HFF-Myc (cell line): Measurements from ENCODE around the gene SMIM44.

Experiments used
- DNase-seq: peaks from one replicate; pipeline ENCODE4 v3.0.0-alpha.2; 2011; ENCODE audit warnings: low read depth; ENCODE audit errors: extremely low read depth
- H3K4me3 ChIP-seq: replicated peaks from 2 replicates; pipeline ENCODE4 v1.5.1; 2011; ENCODE audit warnings: low read depth, mild to moderate bottlenecking, control low read depth, low read length
- TF ChIP-seq, protein P1 (sequence below): IDR thresholded peaks from 2 replicates; pipeline ENCODE4 v1.5.1; 2012; ENCODE audit warnings: mild to moderate bottlenecking, low read depth, low read length, control low read depth; ENCODE audit errors: missing control alignments

The SMIM44 gene

DNA sequence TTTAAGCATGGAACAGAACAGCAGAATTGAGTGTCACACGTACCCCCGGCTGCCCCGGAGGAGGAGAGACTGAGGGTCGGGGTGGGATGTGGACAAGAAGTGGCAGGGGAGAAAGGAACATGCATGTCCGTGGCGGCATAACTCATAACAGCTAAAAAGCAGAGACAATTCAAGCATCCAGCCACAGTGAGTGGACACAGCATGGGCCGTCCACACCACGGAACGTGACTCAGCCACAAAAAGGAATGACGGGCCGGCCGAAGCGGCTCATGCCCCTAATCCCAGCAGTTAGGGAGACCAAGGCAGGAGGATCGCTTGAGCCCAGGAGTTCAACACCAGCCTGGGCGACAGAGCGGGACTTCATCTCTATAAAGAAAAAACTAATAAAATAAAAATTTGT, 9.7 kb upstream of the SMIM44 start:
- no peak overlapping the region for H3K4me3 ChIP-seq
- TF ChIP-seq, protein P1, sequence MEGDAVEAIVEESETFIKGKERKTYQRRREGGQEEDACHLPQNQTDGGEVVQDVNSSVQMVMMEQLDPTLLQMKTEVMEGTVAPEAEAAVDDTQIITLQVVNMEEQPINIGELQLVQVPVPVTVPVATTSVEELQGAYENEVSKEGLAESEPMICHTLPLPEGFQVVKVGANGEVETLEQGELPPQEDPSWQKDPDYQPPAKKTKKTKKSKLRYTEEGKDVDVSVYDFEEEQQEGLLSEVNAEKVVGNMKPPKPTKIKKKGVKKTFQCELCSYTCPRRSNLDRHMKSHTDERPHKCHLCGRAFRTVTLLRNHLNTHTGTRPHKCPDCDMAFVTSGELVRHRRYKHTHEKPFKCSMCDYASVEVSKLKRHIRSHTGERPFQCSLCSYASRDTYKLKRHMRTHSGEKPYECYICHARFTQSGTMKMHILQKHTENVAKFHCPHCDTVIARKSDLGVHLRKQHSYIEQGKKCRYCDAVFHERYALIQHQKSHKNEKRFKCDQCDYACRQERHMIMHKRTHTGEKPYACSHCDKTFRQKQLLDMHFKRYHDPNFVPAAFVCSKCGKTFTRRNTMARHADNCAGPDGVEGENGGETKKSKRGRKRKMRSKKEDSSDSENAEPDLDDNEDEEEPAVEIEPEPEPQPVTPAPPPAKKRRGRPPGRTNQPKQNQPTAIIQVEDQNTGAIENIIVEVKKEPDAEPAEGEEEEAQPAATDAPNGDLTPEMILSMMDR, result no peak
- no peak for DNase-seq

DNA sequence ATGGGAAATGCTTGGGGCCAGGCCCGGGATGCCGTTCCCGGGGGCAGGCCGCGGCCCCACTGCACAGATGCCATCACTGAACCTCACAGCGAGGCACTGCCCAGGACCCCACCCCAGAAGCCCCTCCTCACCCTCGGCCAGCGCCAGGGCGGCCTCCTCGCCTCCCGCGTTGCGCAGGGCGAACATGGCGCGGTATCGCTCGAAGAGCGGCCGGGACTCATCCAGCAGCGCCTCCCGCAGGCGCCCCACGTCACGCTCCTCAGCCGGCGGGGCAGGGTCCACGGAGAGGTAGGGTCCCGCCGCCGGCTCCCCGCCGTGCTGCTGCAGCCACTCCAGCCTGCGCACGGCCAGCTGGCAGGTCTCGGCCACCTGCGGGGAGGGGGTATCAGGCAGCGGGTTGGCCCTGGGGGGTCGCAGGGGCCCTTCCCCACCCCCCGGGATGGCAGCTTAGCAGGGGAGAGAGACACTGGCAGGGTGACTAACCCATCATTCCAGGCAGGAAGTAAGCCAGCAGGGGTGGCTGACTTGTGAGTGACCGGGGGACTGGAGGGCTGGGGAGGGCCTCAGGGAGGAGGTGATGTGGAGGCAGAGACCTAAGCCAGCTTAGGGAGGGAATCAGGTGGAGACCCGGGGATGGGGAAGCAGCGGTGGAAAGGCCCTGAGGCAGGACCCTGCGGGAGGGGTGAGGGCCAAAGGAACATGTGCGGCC, 9.0 kb upstream of the SMIM44 start:
- no peak for DNase-seq
- no peak overlapping the region for H3K4me3 ChIP-seq
- TF ChIP-seq, protein P1, result no peak

DNA sequence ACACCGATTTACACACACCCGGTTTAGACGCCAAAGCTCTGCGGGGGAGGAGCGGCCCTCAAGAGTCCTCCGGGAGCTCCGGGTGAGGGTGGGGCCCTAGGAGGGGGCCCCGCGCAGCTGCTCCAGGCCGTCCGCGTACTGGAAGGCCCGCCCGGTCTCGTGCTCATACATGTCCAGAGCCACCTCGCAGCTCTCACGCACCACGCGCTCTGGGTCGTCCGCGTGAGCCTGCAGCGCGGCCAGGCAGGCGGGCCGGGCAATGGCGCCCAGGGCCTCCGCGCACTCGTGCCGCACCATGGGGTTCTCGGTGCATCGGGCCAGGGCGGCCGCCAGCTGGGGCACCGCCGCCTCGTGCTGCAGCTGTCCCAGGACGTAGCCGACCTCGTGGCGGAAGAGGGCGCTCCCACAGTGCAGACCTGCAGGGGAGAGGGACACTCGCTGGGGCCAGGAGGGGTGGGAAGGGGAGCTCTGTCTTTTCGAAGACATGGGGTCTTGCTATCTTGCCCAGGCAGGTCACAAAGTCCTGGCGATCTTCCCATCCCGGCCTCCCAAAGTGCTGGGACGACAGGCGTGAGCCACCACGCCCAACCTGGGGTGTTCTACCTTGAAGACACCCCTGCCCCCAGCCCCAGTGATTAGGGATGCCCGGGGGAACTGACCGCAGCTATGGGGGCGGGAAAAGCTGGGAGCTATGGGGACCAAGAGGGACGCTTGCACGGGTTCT, 8.3 kb upstream of the SMIM44 start:
- no peak overlapping the region for H3K4me3 ChIP-seq
- no peak for DNase-seq
- TF ChIP-seq, protein P1, result no peak

DNA sequence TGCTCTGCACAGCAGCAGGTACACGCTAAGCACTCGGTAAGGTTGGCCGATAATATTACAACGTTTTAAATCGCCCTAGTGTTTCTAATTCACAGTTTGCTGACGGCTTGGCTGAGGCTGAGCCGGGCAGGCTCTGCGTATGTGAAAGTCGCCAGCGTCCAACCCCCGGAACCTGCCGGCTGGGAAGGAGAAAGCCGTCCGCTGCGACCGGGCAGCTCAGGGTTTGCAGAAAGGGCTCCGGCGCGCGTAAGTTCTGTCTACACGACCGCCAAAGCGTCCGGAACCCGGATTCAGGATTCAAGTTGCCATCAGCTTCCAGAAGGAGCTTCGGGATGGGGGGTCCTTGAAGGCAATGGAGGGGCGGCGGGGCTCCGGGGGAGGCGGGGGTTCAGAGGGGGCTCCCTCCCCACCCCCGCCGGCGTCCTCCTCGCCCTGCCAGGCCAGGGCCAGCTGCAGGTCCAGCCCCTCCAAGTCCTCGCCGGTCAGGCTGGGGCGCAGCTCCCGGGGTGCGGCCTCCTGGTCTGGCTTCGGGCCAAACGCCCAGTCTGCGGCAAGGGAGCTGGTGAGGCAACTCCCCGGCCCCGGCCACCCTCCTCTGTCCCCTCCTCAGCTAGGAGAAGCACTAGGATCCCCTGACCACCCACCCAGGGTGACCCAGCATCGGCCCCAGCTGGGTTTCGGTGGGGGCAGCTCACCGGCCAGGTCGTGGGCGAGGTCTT, 575 bp downstream of the SMIM44 start:
- no peak for DNase-seq
- TF ChIP-seq, protein P1, result no peak
- no peak overlapping the region for H3K4me3 ChIP-seq

DNA sequence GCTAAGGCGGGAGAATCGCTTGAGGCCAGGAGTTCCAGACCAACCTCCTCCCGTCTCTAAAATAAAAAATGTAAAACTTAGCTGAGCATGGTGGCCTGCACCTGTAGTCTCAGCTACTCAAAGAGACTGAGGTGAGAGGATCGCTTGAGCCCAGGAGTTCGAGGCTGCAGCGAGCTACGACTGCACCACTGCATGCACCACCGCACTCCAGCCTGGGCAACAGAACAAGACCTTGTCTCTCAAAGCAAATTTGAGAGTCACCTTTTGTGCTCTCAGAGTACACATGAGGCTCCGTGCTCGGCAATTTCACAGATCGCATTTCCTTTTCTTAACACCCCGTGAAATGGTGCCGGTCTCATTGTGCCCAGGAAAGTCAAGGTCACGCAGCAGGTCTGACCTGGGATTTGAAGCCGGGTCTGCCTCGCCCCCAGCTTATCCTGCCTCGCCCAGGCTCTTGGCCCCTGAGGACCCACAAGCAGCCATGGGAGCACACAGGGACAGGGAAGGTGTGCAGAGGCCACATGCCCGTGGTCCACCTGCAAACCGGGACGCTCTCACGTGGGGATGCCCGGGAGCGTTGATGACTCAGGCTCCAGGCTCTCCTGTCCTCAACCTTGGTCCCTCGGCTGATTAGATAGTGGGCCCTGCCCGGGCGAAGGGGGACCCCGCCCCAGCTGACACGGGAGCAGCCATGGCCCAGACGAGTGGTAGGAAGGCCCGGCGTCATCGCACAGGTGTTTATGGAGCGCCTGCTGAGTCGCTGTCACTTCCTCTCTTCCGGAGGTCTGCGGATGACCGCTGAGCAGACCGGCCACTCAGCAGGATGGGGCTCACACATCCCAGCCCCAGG, 1.8 kb downstream of the SMIM44 start:
- DNase-seq, result no peak
- TF ChIP-seq, protein P1, result no peak

DNA sequence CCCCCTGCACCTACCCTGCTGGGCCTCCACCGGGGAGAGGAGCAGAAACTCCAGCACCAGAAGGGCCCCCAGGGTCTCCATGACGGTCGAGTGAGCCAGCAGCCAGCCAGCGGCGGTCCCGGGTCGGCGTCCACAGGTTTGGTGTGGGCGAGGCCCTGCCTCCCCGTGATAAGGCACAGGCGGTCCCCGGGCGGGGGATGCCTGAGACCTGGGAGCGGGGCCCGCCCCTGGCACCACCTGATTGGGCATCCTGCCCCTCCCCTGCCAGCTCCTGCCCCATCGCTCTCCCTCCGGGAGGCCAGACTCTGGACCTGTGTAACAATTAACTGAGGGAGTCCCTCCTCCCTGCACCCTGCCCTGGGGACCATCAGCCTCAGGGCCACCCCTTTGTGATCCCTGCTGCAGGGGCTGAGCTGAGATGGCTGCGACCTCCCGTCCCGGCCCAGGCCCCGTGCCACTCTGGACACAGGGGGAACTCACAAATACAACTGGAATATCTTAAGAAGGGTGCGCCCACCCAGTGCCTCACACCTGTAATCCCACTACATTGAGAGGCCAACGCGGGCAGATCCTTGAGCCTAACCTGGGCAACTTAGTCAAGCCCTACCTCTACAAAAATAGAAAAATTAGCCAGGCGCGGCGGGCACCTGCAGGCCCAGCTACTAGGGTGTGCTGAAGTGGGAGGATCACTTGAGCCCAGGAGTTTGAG, 2.7 kb downstream of the SMIM44 start, which contains the start of gene SMIM24:
Gene SMIM24, minus strand, starts transcription at position 143 of the 709 bp plus-strand sequence. Its CDS starts 62 bp downstream, at position 81.
- H3K4me3 ChIP-seq, result no peak within 1 kb of the TSS
- TF ChIP-seq, protein P1, result no peak
- DNase-seq, result no peak

More for the DNA sequence above, 1.8 kb downstream of the SMIM44 start:
- no peak overlapping the region for H3K4me3 ChIP-seq
